PC-3 (cell line): ENCODE results near the gene ARHGAP42. TPM values are rescaled to one million over a fixed set of nuclear protein-coding genes. Genes with fewer than 3 reads are reported as not detected.

ENCODE experiments used
- ATAC-seq: fragments of 200-7000 bp; cut with Tn5 transposase; 2 replicates; pipeline ENCODE4 v1.9.1; 2020; ENCODE audit warnings: mild to moderate bottlenecking, moderate library complexity
- BruUV-seq: library from RNA; stranded (reverse); fragments of 400-500 nt; replicated peaks from 2 replicates; lab custom pipeline; 2021; lab: Mats Ljungman, UMichigan
- CTCF ChIA-PET: fragments of 300-600 bp; sonication (Branson Sonifier 250); formaldehyde crosslinking; loops from one replicate; lab custom pipeline; 2022; ENCODE audit warnings: antibody characterized with exemption; lab: Charles Lee
- POLR2A ChIA-PET: fragments of 300-600 bp; sonication (Branson Sonifier 250); formaldehyde crosslinking; loops from one replicate; lab custom pipeline; 2022; ENCODE audit warnings: antibody characterized with exemption; ENCODE audit not compliant: unreplicated experiment; lab: Charles Lee
- DNase-seq: peaks from one replicate; pipeline ENCODE4 v3.0.0-alpha.2; 2015
- H2AFZ ChIP-seq: fragments of 300-600 bp; sonication (generic); 2 replicates; pipeline ENCODE4 v1.6.0; 2016; ENCODE audit warnings: antibody characterized with exemption, low read length
- H3F3A ChIP-seq: fragments of 300-600 bp; sonication (generic); one replicate; pipeline ENCODE4 v1.6.0; 2017; ENCODE audit warnings: antibody characterized with exemption, low read length, control low read depth, mild to moderate bottlenecking; ENCODE audit not compliant: unreplicated experiment
- H3K27ac ChIP-seq: fragments of 300-600 bp; sonication (generic); 2 replicates; pipeline ENCODE4 v1.5.1; 2016; ENCODE audit warnings: mild to moderate bottlenecking, low read length
- H3K27me3 ChIP-seq: fragments of 300-600 bp; sonication (generic); 2 replicates; pipeline ENCODE4 v1.6.1; 2016; ENCODE audit warnings: low read length, mixed read lengths
- H3K36me3 ChIP-seq: fragments of 300-600 bp; sonication (generic); 2 replicates; pipeline ENCODE4 v1.6.1; 2016; ENCODE audit warnings: low read depth, mixed run types, low read length, mixed read lengths
- H3K4me1 ChIP-seq: fragments of 300-600 bp; sonication (generic); 2 replicates; pipeline ENCODE4 v1.5.1; 2016; ENCODE audit warnings: low read length; ENCODE audit not compliant: insufficient read depth
- H3K4me2 ChIP-seq: fragments of 300-600 bp; sonication (generic); 2 replicates; pipeline ENCODE4 v1.6.0; 2016; ENCODE audit warnings: low read length
- H3K4me3 ChIP-seq: fragments of 300-600 bp; sonication (generic); 2 replicates; pipeline ENCODE4 v1.5.1; 2016; ENCODE audit warnings: mild to moderate bottlenecking, low read length, mixed read lengths
- H3K79me2 ChIP-seq: fragments of 300-600 bp; sonication (generic); 2 replicates; pipeline ENCODE4 v1.6.1; 2017; ENCODE audit warnings: low read length, mixed read lengths
- H3K9ac ChIP-seq: fragments of 300-600 bp; sonication (generic); 2 replicates; pipeline ENCODE4 v1.6.0; 2016; ENCODE audit warnings: mild to moderate bottlenecking, low read length
- H3K9me2 ChIP-seq: fragments of 300-600 bp; sonication (generic); replicated peaks from 2 replicates; pipeline ENCODE4 v1.6.1; 2016; ENCODE audit warnings: mixed run types, low read length, mixed read lengths
- H3K9me3 ChIP-seq: fragments of 300-600 bp; sonication (generic); 2 replicates; pipeline ENCODE4 v1.6.1; 2016; ENCODE audit warnings: low read length, mixed read lengths
- H4K20me1 ChIP-seq: fragments of 300-600 bp; sonication (generic); 2 replicates; pipeline ENCODE4 v1.6.1; 2016; ENCODE audit warnings: low read length, mixed read lengths
- EZH2 ChIP-seq: fragments of 300-600 bp; sonication (generic); IDR thresholded peaks from one replicate; pipeline ENCODE4 v1.6.1; 2017; ENCODE audit warnings: antibody characterized with exemption, mild to moderate bottlenecking, low read length; ENCODE audit not compliant: unreplicated experiment
- EZH2phosphoT487 ChIP-seq: fragments of 300-600 bp; sonication (generic); IDR thresholded peaks from 2 replicates; pipeline ENCODE4 v1.6.1; 2018; ENCODE audit warnings: mild to moderate bottlenecking, antibody characterized with exemption, low read length, borderline replicate concordance
- intact Hi-C: fragments of 100-400 bp; cut with micrococcal nuclease; formaldehyde crosslinking; loops from 2 replicates; pipeline ENCODE4 v1.9.0; 2023
- total RNA-seq: library from RNA; depleted of rRNA; stranded (reverse); fragments of >200 nt; gene quantifications from 2 replicates; pipeline ENCODE4 v1.2.3, GENCODE V29; 2014
- TF ChIP-seq, protein P1 (sequence below): fragments of 300-600 bp; sonication (generic); conservative IDR thresholded peaks from 2 replicates; pipeline ENCODE4 v1.5.1; 2017; ENCODE audit warnings: antibody characterized with exemption, low read depth, mild to moderate bottlenecking, low read length

The ARHGAP42 gene
- total RNA-seq, 1 experiment from 2014 or later: 12.1 TPM

DNA sequence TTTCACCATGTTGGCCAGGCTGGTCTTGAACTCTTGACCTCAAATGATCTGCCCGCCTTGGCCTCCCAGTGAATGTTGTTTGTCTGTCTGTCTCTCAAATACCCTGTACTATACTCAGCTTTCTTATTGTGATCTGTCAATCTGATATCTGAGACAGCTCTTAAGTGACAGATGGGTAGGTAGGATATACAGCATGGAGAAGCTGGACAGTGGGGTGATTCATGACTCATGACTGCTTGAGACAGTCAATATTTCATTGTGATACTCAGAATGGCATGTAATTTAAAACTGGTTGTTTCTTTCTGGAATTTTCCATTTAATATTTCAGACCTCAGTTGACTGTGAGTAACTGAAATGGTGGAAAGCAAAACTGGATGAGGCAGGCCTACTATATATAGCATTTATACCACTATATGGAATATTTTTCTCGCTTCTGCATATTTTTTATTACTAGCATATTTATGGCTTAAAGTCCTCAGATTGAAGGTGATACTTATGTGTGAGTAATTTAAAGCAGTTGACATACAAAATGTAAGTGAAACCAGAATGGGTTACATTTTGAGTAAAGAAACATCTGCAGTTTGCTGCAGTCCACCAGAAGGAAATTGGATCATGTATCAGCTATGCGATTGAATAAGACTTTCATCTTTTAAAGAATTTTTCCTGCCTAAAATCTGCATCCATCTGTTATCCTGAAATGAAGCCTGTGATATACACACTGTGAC lies 22.3 kb downstream of the ARHGAP42 start:
- ChIA-PET POLR2A (no interaction called here), CTCF (no interaction called here)
- ATAC-seq (peak; percentile 94), DNase-seq (peak; percentile 65)
- H3K27ac ChIP-seq: no peak overlapping the region
- peaks cover 38% of the 10 kb centered on the region for H3K79me2 ChIP-seq
- H3K36me3 ChIP-seq: no peaks in the 10 kb centered on the region
- H3K9me3 ChIP-seq: no peaks in the 10 kb centered on the region
- intact Hi-C loops: no loop called here
- no peak overlapping the region for H3K9ac ChIP-seq
- H3K4me1 ChIP-seq: peaks cover 19% of the 10 kb centered on the region
- no peaks in the 10 kb centered on the region for H4K20me1 ChIP-seq
- no peaks in the 10 kb centered on the region for H3K27me3 ChIP-seq
- no peak for TF ChIP-seq EZH2phosphoT487
- TF ChIP-seq, protein P1, sequence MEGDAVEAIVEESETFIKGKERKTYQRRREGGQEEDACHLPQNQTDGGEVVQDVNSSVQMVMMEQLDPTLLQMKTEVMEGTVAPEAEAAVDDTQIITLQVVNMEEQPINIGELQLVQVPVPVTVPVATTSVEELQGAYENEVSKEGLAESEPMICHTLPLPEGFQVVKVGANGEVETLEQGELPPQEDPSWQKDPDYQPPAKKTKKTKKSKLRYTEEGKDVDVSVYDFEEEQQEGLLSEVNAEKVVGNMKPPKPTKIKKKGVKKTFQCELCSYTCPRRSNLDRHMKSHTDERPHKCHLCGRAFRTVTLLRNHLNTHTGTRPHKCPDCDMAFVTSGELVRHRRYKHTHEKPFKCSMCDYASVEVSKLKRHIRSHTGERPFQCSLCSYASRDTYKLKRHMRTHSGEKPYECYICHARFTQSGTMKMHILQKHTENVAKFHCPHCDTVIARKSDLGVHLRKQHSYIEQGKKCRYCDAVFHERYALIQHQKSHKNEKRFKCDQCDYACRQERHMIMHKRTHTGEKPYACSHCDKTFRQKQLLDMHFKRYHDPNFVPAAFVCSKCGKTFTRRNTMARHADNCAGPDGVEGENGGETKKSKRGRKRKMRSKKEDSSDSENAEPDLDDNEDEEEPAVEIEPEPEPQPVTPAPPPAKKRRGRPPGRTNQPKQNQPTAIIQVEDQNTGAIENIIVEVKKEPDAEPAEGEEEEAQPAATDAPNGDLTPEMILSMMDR: no peak
- no peak for TF ChIP-seq EZH2
- H3K4me2 ChIP-seq: no peak overlapping the region
- BruUV-seq: no TSS peak
- no peak overlapping the region for H3K4me3 ChIP-seq
- no peaks in the 10 kb centered on the region for H3F3A ChIP-seq
- H2AFZ ChIP-seq: no peak overlapping the region
- H3K9me2 ChIP-seq: no peaks in the 10 kb centered on the region

DNA sequence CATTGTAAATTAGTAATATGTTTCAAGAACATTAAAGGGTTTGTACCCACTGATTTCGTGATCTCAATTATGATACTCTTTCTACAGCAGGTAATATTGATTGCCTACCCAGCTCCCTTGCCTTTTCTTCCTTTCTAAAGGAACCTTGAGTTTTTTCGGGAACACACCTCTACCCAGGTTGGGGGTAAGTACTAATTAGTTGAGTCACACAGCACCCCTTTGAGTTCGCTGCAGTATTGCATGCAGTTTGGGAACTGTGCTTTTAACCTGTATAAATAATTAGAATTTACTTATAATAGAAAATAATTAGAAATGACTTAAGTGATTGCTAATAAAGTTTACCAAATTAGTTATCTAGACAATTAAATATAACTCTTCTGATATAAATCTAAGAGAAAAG lies 24.9 kb downstream of the ARHGAP42 start:
- Histone ChIP-seq H3K79me2 (peaks cover 56% of the 10 kb centered on the region), H3K9me3 (no peaks in the 10 kb centered on the region), H3K27ac (no peak overlapping the region), H3K4me3 (no peak overlapping the region), H3K27me3 (no peaks in the 10 kb centered on the region), H3F3A (no peaks in the 10 kb centered on the region), H3K4me2 (no peak overlapping the region), H4K20me1 (no peaks in the 10 kb centered on the region), H3K4me1 (peaks cover 19% of the 10 kb centered on the region), H3K9ac (no peak overlapping the region), H3K9me2 (no peaks in the 10 kb centered on the region), H2AFZ (no peak overlapping the region), H3K36me3 (no peaks in the 10 kb centered on the region)
- BruUV-seq: no TSS peak
- TF ChIP-seq, protein P1: no peak
- no peak for TF ChIP-seq EZH2phosphoT487
- TF ChIP-seq EZH2: no peak
- POLR2A ChIA-PET: no interaction called here
- CTCF ChIA-PET: no interaction called here
- no peak for ATAC-seq
- intact Hi-C loops: no loop called here
- DNase-seq: no peak

DNA sequence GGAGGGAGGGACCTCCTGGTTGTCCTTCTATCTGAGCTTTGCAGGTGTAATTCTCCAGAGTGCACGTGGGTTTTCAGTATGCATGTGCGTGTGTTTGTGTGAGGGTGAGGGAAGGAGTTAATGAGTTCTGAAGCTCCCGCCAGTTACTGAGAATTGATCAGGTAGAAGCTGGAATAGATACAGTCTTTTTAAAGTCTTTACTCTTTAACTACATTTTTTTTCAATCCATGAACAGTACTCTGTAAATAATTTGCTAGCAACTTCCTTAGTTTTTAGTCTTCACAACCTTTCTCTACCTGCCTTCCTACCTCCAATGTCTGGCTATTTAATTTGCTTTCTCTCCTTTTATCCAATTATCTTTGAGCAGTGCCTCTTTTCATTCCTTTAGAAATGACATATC lies 25.5 kb downstream of the ARHGAP42 start:
- H3K9ac ChIP-seq: no peak overlapping the region
- TF ChIP-seq EZH2phosphoT487: no peak
- TF ChIP-seq, protein P1: no peak
- no peak for TF ChIP-seq EZH2
- no peak overlapping the region for H3K4me2 ChIP-seq
- intact Hi-C loops: no loop called here
- peaks cover 52% of the 10 kb centered on the region for H3K79me2 ChIP-seq
- no peak for DNase-seq
- ChIA-PET CTCF (no interaction called here), POLR2A (no interaction called here)
- no TSS peak for BruUV-seq
- no peaks in the 10 kb centered on the region for H3K27me3 ChIP-seq
- H3F3A ChIP-seq: no peaks in the 10 kb centered on the region
- ATAC-seq: no peak
- peaks cover 19% of the 10 kb centered on the region for H3K4me1 ChIP-seq
- H3K27ac ChIP-seq: no peak overlapping the region
- no peaks in the 10 kb centered on the region for H3K36me3 ChIP-seq
- H3K9me2 ChIP-seq: no peaks in the 10 kb centered on the region
- no peaks in the 10 kb centered on the region for H4K20me1 ChIP-seq
- no peaks in the 10 kb centered on the region for H3K9me3 ChIP-seq
- no peak overlapping the region for H2AFZ ChIP-seq
- no peak overlapping the region for H3K4me3 ChIP-seq
